ENCODE measurements around the gene RSBN1L.
"Not testable (repeated sequence)": the region's sequence is repeated elsewhere in the genome, so short reads cannot be mapped to it uniquely, and the experiment has no call there.

The RSBN1L gene

GRCh38 chr7:77696057-77696642 is at the start of gene RSBN1L:
Gene RSBN1L (plus strand): TSS chr7:77696459. CDS start chr7:77696470, 11 bp downstream.
- peak; percentile 95 to 97 for DNase-seq (ENCODE audit: low read depth in 1 of 2, low spot score in 1 of 2)

- DNase-seq (ENCODE audit: low read depth in 1 of 2, low spot score in 1 of 2): no peak
Observed at GRCh38 chr7:77648742-77649338, 47.4 kb upstream of the RSBN1L start.

DNA sequence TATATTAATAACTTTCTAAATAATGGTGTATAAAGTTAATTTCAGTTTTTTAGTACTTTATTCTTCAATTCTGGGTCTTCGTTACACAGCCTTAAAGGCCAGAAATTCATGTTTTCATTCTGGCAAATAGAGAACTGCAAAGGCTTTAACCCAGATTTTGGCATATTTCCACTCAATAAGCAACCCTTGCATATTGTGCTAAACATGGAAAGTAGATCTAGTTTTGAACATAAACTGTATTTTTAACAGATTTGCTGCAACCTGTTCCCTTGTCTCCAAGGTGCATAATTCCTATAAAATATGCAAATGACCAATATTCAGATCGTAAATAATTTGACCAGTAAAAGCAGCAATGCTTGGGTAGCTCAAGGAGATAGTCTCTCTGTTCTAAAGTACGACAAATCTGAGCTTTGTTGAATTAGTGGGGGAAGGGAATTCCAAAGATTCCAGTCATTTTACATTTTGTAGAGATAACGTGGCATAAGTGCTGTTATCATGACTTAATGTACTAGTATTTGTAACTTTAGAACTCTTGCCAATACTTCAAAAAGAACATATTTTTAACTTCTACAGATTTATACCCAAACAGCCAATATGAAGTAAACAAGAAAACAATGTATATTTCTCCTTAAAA is 46.4 kb upstream of the RSBN1L start:
- no peak for DNase-seq (ENCODE audit: low read depth in 1 of 2, low spot score in 1 of 2)

DNA sequence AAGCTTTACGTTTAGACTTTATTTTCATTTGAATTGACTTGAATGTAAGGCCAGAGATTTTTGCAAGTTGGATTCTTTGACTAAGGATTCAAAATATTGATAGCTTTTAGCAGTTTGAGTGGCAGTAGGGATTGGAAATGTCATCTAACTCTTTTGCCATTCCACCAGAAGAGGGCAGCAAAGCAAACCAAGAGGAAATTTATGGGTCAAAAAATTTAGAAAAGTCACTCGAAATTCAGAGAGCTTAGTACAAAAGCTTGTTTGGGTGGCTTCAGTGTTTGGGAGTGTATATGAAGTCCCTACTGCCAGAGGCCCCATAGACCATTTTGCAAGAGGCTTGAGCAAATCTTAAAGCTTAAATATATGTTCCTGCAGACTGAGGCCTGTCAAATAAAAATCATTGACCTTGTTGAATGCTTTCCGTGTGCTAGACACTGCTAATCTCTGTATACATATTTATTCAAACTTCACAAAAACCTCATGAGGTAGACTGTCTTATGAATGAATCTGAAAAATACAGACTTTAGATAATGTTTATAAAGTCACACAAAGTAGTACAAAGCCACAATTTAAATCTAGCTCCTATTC is 44.6 kb upstream of the RSBN1L start:
- DNase-seq (ENCODE audit: low read depth in 1 of 2, low spot score in 1 of 2): no peak

- DNase-seq (ENCODE audit: low read depth in 1 of 2, low spot score in 1 of 2): not testable (repeated sequence)
Observed at GRCh38 chr7:77652826-77653225, 43.4 kb upstream of the RSBN1L start.

DNA sequence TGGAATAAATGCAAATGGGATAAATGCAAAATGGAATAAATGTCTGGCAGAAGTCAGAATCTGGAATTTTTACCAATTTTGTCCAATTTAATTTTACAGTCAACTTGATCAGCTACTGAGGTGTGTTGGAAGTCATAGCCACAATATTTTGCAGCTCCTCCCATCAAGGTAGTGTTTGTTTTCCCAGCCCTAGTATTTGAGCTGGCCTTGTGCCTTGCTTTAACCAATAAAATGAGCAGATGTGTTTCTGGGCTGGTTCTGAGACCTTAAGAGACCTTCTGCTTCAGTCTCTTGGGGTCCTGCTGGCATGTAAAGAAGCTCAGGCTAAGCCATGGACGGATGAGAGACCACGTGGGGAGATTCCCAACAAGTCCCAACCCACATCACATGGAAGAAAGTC is 42.7 kb upstream of the RSBN1L start:
- no peak for DNase-seq (ENCODE audit: low read depth in 1 of 2, low spot score in 1 of 2)

DNA sequence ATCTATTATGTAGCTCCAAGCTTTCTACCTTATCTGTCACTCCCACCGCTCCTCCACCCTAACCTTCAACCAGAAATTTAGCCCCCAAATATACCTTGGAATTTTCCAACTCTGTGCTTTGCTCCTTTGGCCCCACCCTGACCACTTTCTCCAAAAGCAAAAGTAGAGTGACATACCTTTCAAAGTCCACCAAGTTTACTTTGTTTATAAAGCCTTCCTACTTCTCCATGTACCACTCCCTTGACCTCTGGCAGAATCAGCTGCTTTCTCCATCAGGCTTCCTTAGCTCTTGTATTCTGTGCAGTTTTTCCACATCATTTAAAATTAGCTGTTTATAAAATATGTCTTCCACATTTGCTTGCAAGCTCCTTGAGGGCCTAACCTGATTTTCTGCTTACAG is 40.9 kb upstream of the RSBN1L start:
- DNase-seq (ENCODE audit: low read depth in 1 of 2, low spot score in 1 of 2): no peak

GRCh38 chr7:77655836-77656455 is 40.3 kb upstream of the RSBN1L start:
- DNase-seq (ENCODE audit: low read depth in 1 of 2, low spot score in 1 of 2): no peak

GRCh38 chr7:77657427-77658224 is 38.6 kb upstream of the RSBN1L start:
- no peak for DNase-seq (ENCODE audit: low read depth in 1 of 2, low spot score in 1 of 2)

- no peak for DNase-seq (ENCODE audit: low read depth in 1 of 2, low spot score in 1 of 2)
Observed at GRCh38 chr7:77658928-77659327, 37.3 kb upstream of the RSBN1L start.

DNA sequence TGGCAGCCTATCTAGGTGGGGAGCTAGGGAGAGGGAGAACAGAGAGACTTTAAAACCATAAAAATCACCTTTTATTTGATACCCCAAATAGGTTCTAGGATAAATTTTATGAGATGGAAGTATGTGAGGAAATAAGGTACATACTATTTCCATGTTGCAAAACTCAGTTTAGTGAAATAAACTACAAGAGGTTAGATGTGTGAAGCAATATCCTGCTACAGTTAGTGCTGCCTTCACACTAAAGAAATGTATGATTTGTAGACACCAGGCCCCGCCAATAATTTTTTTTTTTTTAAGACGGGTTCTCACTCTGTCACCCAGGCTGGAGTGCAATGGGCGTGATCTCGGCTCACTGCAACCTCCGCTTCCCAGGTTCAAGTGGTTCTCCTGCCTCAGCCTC is 34.4 kb upstream of the RSBN1L start:
- no peak for DNase-seq (ENCODE audit: low read depth in 1 of 2, low spot score in 1 of 2)

GRCh38 chr7:77662869-77663268 is 33.4 kb upstream of the RSBN1L start:
- no peak for DNase-seq (ENCODE audit: low read depth in 1 of 2, low spot score in 1 of 2)

GRCh38 chr7:77664715-77665114 is 31.5 kb upstream of the RSBN1L start:
- no peak for DNase-seq (ENCODE audit: low read depth in 1 of 2, low spot score in 1 of 2)

DNA sequence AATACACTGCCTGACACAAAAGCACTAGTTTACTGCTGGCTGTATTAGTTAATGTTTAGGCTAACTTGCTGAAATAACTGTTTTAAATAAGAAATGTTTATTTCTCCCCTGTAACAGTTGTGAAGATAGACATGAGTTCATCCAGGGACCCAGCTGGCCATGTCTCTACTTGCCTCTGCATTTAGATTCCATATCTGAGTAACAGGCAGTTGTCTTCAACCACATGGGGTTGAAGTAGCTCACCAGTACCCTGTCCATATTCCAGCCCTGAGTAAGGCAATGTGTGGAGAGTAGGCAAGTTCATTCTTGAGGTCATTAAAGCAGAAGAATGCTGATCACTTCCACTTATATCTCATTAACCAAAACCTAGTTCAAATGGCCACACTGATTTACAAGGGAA is 31.1 kb upstream of the RSBN1L start:
- DNase-seq (ENCODE audit: low read depth in 1 of 2, low spot score in 1 of 2): no peak

- DNase-seq (ENCODE audit: low read depth in 1 of 2, low spot score in 1 of 2): no peak
Observed at GRCh38 chr7:77667459-77668086, 28.7 kb upstream of the RSBN1L start.

DNA sequence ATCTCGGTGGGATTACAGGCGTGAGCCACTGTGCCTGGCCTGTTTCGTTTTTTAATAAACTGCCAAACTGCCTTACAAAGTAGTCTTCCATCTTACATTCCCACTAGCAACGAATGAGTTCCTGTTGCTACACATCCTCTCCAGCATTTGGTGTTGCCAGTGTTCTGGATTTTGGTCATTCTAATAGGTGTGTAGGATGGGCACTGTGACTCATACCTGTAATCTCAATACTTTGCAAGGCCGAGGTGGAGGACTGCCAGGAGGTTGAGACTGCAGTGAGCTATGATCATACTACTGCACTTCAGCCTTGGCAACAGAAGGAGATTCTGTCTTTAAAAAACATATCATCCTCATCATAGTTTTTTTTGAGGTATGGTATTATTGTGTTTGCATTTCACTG is 21.4 kb upstream of the RSBN1L start:
- no peak for DNase-seq (ENCODE audit: low read depth in 1 of 2, low spot score in 1 of 2)

GRCh38 chr7:77679608-77680007 is 16.7 kb upstream of the RSBN1L start:
- DNase-seq (ENCODE audit: low read depth in 1 of 2, low spot score in 1 of 2): no peak

- DNase-seq (ENCODE audit: low read depth in 1 of 2, low spot score in 1 of 2): no peak
Observed at GRCh38 chr7:77680266-77680665, 16.0 kb upstream of the RSBN1L start.

DNA sequence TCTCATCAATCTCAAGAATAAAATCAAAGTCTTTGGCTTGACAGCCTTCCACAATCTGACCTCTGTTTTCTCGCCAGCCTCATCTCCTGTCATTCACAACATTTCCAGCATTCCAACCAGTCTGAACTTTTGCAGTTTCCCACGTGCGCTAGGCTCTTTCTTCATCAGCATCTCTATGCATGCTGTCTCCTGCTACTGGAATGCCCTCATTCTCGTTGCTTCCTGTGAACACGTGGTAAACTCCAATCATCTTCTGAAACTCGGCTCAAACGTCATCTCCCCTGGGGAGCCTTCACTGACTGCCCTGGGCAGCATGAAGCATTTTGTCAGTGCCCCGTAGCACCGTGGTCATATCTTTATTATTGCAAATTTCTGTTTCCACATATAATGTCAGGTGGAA is 12.2 kb upstream of the RSBN1L start:
- no peak for DNase-seq (ENCODE audit: low read depth in 1 of 2, low spot score in 1 of 2)

DNA sequence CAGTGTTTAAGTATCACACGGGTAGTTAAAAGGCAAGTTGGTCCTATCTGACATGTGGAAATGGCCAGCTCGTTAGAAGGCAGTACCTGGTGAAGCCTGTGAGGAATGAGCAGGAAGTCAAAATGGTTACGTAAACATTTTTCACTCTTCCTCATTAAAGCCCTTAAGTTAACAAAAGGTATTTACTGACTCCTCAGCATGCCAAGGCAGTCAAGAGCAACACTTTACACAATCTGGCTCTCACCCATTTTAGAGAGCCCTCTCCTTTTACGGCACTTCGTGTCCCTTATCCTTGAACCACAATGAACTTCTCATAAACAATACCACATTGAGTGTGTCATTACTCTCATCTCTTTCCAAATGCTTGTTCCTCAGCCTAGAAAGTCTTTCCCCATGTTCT is 11.0 kb upstream of the RSBN1L start:
- DNase-seq (ENCODE audit: low read depth in 1 of 2, low spot score in 1 of 2): no peak
